ENCODE results near the gene TIAM2.

DNA sequence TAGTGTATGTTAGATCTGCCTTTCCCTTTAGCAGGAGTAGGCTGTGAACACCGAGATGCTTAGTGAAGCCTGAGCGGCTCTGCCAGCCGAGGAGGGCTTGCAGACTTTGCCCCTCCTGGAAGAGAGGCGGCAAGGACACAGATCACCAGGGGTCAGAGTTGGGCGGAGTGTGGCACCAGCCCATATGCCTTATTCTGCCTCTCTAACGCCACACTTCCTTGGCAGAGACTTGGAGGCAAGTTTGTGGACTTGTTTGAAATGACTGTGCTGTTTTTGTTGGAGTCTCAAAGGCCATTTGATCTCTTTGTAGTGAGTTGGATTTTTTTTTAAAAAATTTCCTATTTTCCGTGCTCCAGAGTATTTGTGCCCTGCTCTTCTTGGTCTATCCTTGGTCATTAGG, 224.2 kb downstream of the TIAM2 start:
- TF ChIP-seq, protein P1, sequence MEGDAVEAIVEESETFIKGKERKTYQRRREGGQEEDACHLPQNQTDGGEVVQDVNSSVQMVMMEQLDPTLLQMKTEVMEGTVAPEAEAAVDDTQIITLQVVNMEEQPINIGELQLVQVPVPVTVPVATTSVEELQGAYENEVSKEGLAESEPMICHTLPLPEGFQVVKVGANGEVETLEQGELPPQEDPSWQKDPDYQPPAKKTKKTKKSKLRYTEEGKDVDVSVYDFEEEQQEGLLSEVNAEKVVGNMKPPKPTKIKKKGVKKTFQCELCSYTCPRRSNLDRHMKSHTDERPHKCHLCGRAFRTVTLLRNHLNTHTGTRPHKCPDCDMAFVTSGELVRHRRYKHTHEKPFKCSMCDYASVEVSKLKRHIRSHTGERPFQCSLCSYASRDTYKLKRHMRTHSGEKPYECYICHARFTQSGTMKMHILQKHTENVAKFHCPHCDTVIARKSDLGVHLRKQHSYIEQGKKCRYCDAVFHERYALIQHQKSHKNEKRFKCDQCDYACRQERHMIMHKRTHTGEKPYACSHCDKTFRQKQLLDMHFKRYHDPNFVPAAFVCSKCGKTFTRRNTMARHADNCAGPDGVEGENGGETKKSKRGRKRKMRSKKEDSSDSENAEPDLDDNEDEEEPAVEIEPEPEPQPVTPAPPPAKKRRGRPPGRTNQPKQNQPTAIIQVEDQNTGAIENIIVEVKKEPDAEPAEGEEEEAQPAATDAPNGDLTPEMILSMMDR (IDR thresholded peaks at IDR 0.05) = no peak
- no peak for TF ChIP-seq POLR2A (IDR thresholded peaks at IDR 0.05)

Data from uterus (tissue), 2 donors.